ENCODE measurements around the gene ZNF554. TPM values are rescaled to one million over a fixed set of nuclear protein-coding genes. Genes with fewer than 3 reads are reported as not detected.

The ZNF554 gene
- total RNA-seq, 2 donors from 2014 or later: 3.6 to 4.4 TPM

GRCh38 chr19:2780284-2780683 lies 39.4 kb upstream of the ZNF554 start:
- peaks cover 40% of the 10 kb centered on the region for H3K4me1 ChIP-seq
- intact Hi-C loops (cut with DNase I): no loop called here
- no peak overlapping the region for H3K27ac ChIP-seq

GRCh38 chr19:2782329-2782935 lies 37.2 kb upstream of the ZNF554 start:
- Histone ChIP-seq H3K27me3 (no peaks in the 10 kb centered on the region), H3K36me3 (replicated peaks in 1 of 2; ENCODE audit: insufficient read depth in 1 of 2, low read depth in 2 of 2) (no peaks in the 10 kb centered on the region), H3K4me3 (peak overlapping the region; percentile 96 to 97), H3K27ac (peak overlapping the region in 3 of 4 donors; percentile 91 to 95 (median 93)), H3K4me1 (peaks cover 48% of the 10 kb centered on the region), H3K9me3 (no peaks in the 10 kb centered on the region)
- DNase-seq (peak in 1 of 4 donors; percentile 16), ATAC-seq (no peak)
- intact Hi-C loops (cut with DNase I): no loop called here
- TF ChIP-seq POLR2A (IDR thresholded peaks at IDR 0.05) (no peak), CTCF (IDR thresholded peaks at IDR 0.05) (no peak)
- 0 to 1% methylated on average over 9 to 24 of the region's 24 CpGs for WGBS, 2 donors

More at GRCh38 chr19:2780284-2780683, 39.4 kb upstream of the ZNF554 start:
- no peak for ATAC-seq
- no peaks in the 10 kb centered on the region for H3K27me3 ChIP-seq
- no peak for DNase-seq
- no peak overlapping the region for H3K4me3 ChIP-seq
- H3K36me3 ChIP-seq (replicated peaks in 1 of 2; ENCODE audit: insufficient read depth in 1 of 2, low read depth in 2 of 2): no peaks in the 10 kb centered on the region
- WGBS, 2 donors: 79 to 97% methylated on average over 6 to 7 of the region's 7 CpGs
- no peaks in the 10 kb centered on the region for H3K9me3 ChIP-seq
- TF ChIP-seq POLR2A (IDR thresholded peaks at IDR 0.05) (no peak), CTCF (IDR thresholded peaks at IDR 0.05) (no peak)

- ATAC-seq (peak; percentile 89), DNase-seq (peak; percentile 99)
- no peaks in the 10 kb centered on the region for H3K36me3 ChIP-seq (replicated peaks in 1 of 2; ENCODE audit: insufficient read depth in 1 of 2, low read depth in 2 of 2)
- H3K4me1 ChIP-seq: peaks cover 48% of the 10 kb centered on the region
- TF ChIP-seq POLR2A (IDR thresholded peaks at IDR 0.05) (peak in 2 of 3 donors; percentile 69 to 78), CTCF (IDR thresholded peaks at IDR 0.05) (peak; percentile 16 to 88 (median 68))
- no peaks in the 10 kb centered on the region for H3K27me3 ChIP-seq
- intact Hi-C loops (cut with DNase I): no loop called here
- peak within 1 kb of the TSS; percentile 96 to 97 for H3K4me3 ChIP-seq
- no peaks in the 10 kb centered on the region for H3K9me3 ChIP-seq
- peak within 1 kb of the TSS; percentile 59 to 95 (median 92) for H3K27ac ChIP-seq
- WGBS, 2 donors: 1 to 2% methylated on average over 6 to 68 of the region's 68 CpGs
These were observed 36.5 kb upstream of the ZNF554 start, which contains the start of gene SGTA for GRCh38 chr19:2782936-2783780. Gene SGTA (minus strand): TSS chr19:2783273. CDS start chr19:2769068, 14,205 bp downstream.

- TF ChIP-seq CTCF (IDR thresholded peaks at IDR 0.05) (no peak), POLR2A (IDR thresholded peaks at IDR 0.05) (no peak)
- no peaks in the 10 kb centered on the region for H3K36me3 ChIP-seq (replicated peaks in 1 of 2; ENCODE audit: insufficient read depth in 1 of 2, low read depth in 2 of 2)
- no peak for ATAC-seq
- no peaks in the 10 kb centered on the region for H3K27me3 ChIP-seq
- H3K4me1 ChIP-seq: peaks cover 48% of the 10 kb centered on the region
- WGBS, 2 donors: 52 to 65% methylated on average over 7 of the region's 7 CpGs
- no peaks in the 10 kb centered on the region for H3K9me3 ChIP-seq
- H3K4me3 ChIP-seq: no peak overlapping the region
- DNase-seq: no peak
- intact Hi-C loops (cut with DNase I): no loop called here
- peak overlapping the region; percentile 22 to 95 (median 92) for H3K27ac ChIP-seq
These were observed 35.9 kb upstream of the ZNF554 start for GRCh38 chr19:2783781-2784145.
